ENCODE data around the gene TRPC6. TPM values are rescaled to one million over a fixed set of nuclear protein-coding genes. Genes with fewer than 3 reads are reported as not detected.

The TRPC6 gene
- total and polyA plus RNA-seq, 2 experiments from 2014 or later: 0.13 to 4.8 TPM

- Histone ChIP-seq H3K9me2 (replicated peaks; ENCODE audit: insufficient read depth) (no peaks in the 10 kb centered on the region), H3K4me3 (no peak overlapping the region), H3K9me3 (ENCODE audit: low read depth) (no peaks in the 10 kb centered on the region), H2AFZ (no peak overlapping the region), H4K20me1 (ENCODE audit: insufficient read depth, poor library complexity, severe bottlenecking) (no peaks in the 10 kb centered on the region), H3K4me2 (no peak overlapping the region), H3K36me3 (replicated peaks; ENCODE audit: insufficient read depth, low read depth) (no peaks in the 10 kb centered on the region), H3K4me1 (ENCODE audit: insufficient read depth) (no peaks in the 10 kb centered on the region), H3K27ac (no peak overlapping the region), H3K27me3 (no peaks in the 10 kb centered on the region), H3K79me2 (no peaks in the 10 kb centered on the region)
- no peak for DNase-seq (ENCODE audit: low spot score)
- TF ChIP-seq EZH2phosphoT487 (IDR thresholded peaks at IDR 0.05; ENCODE audit: low read depth, severe bottlenecking, unreplicated experiment) (no peak), CTCF (IDR thresholded peaks at IDR 0.05; ENCODE audit: poor library complexity) (no peak), EZH2 (IDR thresholded peaks at IDR 0.05; ENCODE audit: borderline replicate concordance) (no peak)
- WGBS (ENCODE audit: low lambda C conversion rate, missing lambda C conversion rate): 86% methylated on average over 2 of the region's 2 CpGs
Observed at GRCh38 chr11:101563166-101563565, 20.6 kb downstream of the TRPC6 start.

- Histone ChIP-seq H3K27ac (no peak overlapping the region), H4K20me1 (ENCODE audit: insufficient read depth, poor library complexity, severe bottlenecking) (no peaks in the 10 kb centered on the region), H3K9me3 (ENCODE audit: low read depth) (no peaks in the 10 kb centered on the region), H3K36me3 (replicated peaks; ENCODE audit: insufficient read depth, low read depth) (no peaks in the 10 kb centered on the region), H3K9me2 (replicated peaks; ENCODE audit: insufficient read depth) (no peaks in the 10 kb centered on the region), H3K27me3 (no peaks in the 10 kb centered on the region), H3K4me3 (no peak overlapping the region), H2AFZ (no peak overlapping the region), H3K4me1 (ENCODE audit: insufficient read depth) (no peaks in the 10 kb centered on the region), H3K79me2 (no peaks in the 10 kb centered on the region), H3K4me2 (no peak overlapping the region)
- 91% methylated on average over 4 of the region's 4 CpGs for WGBS (ENCODE audit: low lambda C conversion rate, missing lambda C conversion rate)
- TF ChIP-seq EZH2phosphoT487 (IDR thresholded peaks at IDR 0.05; ENCODE audit: low read depth, severe bottlenecking, unreplicated experiment) (no peak), EZH2 (IDR thresholded peaks at IDR 0.05; ENCODE audit: borderline replicate concordance) (no peak), CTCF (IDR thresholded peaks at IDR 0.05; ENCODE audit: poor library complexity) (no peak)
- DNase-seq (ENCODE audit: low spot score): no peak
Observed at GRCh38 chr11:101555366-101555765, 28.4 kb downstream of the TRPC6 start.

GRCh38 chr11:101553891-101554292 lies 29.9 kb downstream of the TRPC6 start:
- TF ChIP-seq CTCF (IDR thresholded peaks at IDR 0.05; ENCODE audit: poor library complexity) (no peak), EZH2 (IDR thresholded peaks at IDR 0.05; ENCODE audit: borderline replicate concordance) (no peak), EZH2phosphoT487 (IDR thresholded peaks at IDR 0.05; ENCODE audit: low read depth, severe bottlenecking, unreplicated experiment) (no peak)
- Histone ChIP-seq H3K4me2 (no peak overlapping the region), H3K79me2 (no peaks in the 10 kb centered on the region), H2AFZ (no peak overlapping the region), H3K9me3 (ENCODE audit: low read depth) (no peaks in the 10 kb centered on the region), H3K27me3 (no peaks in the 10 kb centered on the region), H3K4me3 (no peak overlapping the region), H3K9me2 (replicated peaks; ENCODE audit: insufficient read depth) (no peaks in the 10 kb centered on the region), H3K4me1 (ENCODE audit: insufficient read depth) (no peaks in the 10 kb centered on the region), H3K36me3 (replicated peaks; ENCODE audit: insufficient read depth, low read depth) (no peaks in the 10 kb centered on the region), H4K20me1 (ENCODE audit: insufficient read depth, poor library complexity, severe bottlenecking) (no peaks in the 10 kb centered on the region), H3K27ac (no peak overlapping the region)
- 60% methylated on average over 3 of the region's 3 CpGs for WGBS (ENCODE audit: low lambda C conversion rate, missing lambda C conversion rate)
- DNase-seq (ENCODE audit: low spot score): no peak

- WGBS (ENCODE audit: low lambda C conversion rate, missing lambda C conversion rate): 69% methylated on average over 2 of the region's 2 CpGs
- Histone ChIP-seq H3K4me3 (no peak overlapping the region), H3K4me1 (ENCODE audit: insufficient read depth) (no peaks in the 10 kb centered on the region)
Observed at GRCh38 chr11:101552888-101553287, 30.9 kb downstream of the TRPC6 start.

More at GRCh38 chr11:101552888-101553287, 30.9 kb downstream of the TRPC6 start:
- no peak for DNase-seq (ENCODE audit: low spot score)
- TF ChIP-seq EZH2 (IDR thresholded peaks at IDR 0.05; ENCODE audit: borderline replicate concordance) (no peak), EZH2phosphoT487 (IDR thresholded peaks at IDR 0.05; ENCODE audit: low read depth, severe bottlenecking, unreplicated experiment) (no peak), CTCF (IDR thresholded peaks at IDR 0.05; ENCODE audit: poor library complexity) (no peak)
- Histone ChIP-seq H2AFZ (no peak overlapping the region), H3K79me2 (no peaks in the 10 kb centered on the region), H3K9me3 (ENCODE audit: low read depth) (no peaks in the 10 kb centered on the region), H4K20me1 (ENCODE audit: insufficient read depth, poor library complexity, severe bottlenecking) (no peaks in the 10 kb centered on the region), H3K36me3 (replicated peaks; ENCODE audit: insufficient read depth, low read depth) (no peaks in the 10 kb centered on the region), H3K27ac (no peak overlapping the region), H3K9me2 (replicated peaks; ENCODE audit: insufficient read depth) (no peaks in the 10 kb centered on the region), H3K4me2 (no peak overlapping the region), H3K27me3 (no peaks in the 10 kb centered on the region)

All from hepatocyte (in vitro differentiated cells).